ENCODE measurements around the gene ADAMTSL2.

Gene ADAMTSL2

DNA sequence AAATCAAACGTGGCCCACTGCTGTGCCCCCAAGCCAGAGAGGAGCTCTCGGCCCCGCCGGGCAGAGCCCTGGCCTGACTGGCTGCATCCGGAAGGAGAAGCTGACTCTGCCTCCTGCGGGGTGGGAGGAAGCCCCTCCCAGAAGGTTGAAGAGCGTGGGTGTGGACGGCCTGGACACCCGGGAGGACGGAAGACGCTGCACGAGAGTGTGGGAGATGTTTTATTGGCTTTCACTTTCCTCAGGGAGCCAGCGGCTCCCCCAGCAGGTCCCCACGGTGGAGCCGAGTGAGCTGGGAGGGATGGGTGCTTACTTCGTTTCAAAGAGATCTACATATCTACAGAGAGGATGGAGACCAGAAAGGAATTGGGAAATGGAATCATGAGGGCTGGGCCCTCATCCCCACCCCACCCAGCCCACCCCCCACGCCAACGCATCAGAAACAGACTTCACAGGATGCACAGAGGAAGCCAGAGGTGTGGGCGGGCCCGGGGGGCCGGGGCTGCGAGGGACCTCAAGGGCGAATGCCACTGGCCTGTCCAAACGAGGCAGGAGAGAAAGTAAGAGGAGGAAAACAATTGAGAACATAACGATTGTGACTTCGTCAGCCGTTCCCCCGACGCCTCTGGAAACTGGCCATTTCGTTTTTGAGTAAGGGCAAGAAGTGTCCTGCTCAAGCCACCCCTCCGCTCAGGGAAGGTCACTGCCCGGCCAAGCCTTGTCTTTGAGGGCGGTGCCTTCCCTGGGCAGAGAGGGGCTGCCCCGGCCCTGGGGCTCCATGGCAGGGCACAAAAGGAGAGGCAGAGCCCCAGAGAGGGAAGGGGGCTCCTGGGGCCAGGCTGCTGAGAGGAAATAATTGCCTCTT lies 42.6 kb downstream of the ADAMTSL2 start:
- no peak for DNase-seq

DNA sequence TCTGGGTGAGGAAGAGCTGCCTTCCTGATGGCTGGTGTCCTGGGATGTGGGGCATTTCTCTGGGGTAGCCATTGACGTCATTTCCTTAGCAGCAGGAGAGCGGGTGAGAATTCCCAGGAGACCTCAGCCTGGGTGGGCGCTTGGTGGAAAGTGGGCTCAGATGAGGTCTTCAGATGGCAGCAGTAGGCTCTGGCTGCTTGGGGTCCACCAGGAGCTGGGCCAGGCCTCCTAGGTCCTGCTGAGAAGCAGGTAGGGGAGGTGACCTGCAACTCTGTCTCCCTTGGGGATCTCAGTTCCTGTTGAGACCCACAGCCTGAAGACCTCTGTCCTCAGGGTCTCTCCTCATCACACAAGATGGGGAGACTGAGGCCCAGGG lies 43.2 kb downstream of the ADAMTSL2 start:
- DNase-seq = no peak

DNA sequence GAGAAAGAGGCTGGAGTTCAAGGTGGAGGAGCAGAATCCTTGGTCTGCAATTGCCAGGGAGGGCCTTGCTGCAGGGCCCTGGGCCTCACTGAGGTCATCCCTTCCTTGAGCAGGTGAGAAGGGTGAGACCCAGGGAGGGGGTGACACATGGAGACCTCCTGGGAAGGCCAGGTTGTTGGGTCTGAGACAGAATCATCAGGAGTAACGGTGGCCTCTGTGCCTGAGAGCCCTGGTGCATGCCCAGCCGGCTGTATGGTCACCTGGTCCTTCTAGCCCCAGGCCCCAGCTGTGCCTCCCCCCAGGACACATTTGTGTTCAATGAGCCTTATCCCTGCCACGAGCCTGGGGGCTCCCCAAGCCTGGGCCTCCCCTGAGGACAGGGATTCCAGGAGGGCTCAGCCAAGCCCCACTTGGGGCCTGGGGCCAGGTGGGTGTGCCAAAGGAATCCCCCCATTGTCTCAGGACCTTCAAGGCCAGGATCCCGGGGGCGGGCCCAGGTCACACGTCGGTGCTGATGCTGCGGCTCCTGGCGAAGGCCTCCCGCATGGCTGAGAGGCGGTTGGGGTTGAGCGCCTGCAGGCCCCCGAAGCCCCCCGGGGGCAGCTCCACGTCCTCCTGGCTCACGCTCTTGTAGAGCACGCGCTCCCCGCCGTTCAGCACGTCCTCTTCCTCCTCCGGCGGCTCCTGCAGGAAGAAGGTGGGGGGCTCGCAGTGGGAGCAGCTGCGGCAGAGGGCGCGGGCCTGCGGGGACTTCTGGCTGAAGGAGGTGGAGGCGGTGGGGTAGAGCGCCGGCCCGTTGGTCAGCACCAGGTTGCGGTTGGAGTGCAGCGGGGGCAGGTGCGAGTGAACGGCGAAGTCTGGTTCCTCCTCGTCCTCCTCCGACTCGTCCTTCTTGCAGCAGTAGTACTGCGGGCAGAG lies 44.3 kb downstream of the ADAMTSL2 start:
- DNase-seq = no peak

DNA sequence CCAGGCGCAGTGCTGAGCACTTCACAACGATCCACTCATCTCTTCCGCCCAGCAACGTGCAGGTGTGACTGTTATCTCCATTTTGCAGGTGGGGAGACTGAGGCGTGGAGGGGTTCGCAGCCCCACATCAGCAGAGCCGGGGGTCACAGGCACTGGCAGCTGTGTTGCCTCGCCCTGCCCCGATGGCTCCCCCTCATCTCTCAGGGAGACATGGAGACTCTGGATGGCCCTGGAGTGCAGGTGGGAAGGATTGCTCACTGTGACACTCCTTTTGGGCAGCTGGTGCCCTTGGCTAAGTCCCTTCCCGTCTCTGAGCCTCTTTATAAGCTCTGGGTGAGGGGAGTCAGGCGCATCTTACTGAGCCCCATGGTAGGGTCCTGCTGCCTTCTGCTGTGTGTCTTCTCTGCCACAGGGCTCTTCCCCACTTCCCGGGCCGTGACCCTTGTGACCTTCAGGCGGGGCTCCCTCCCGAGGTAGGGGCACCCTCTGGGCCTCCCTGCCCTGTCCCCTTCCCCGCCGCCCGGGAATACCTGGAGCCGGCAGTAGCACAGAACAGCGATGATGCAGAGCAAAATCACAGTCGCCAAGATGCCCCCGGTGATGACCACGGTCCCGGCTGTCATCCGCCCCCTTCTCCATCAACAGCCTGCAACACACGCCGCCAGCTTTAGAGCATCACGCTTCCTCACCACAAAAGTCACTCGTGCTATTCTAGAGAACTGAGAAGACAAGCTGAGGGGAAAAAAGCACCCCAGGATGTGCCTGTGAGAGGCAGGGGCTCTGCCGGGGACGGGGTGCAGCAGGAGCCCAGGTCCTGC lies 45.3 kb downstream of the ADAMTSL2 start:
- no peak for DNase-seq

DNA sequence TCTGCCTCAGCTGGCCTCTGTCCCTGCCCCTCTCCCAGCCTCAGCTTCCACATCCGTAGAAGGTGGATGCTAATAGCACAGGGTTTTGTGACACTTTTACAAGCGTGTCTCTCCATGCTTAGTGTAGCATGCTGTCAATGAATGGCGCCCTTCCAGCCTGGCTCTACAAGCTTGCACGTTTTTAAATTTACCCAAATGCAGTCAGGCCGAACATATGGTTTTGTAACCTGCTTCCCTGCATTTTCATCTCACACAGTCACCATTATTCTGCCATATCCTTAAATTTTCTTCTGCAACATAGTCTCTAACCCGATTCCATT lies 45.9 kb downstream of the ADAMTSL2 start:
- no peak for DNase-seq

DNA sequence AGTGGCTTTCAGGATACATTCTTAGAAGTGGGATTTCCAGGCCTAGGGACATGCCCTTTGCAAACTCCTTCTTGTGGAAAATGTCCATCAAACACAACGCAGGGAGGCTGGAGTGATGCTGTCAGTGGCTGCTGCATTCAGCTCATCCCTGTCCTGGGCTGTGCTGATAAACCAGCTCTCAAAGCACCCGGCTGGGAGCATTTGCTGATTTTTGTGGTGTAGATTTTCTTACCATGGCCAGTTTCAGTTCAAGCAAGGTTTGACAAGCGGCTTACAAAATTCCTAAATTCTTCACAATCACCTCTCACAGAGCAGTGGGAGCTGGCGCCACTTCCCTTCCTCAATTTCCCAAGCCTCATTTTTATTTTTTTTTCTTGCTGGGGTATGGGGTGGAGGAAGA lies 46.5 kb downstream of the ADAMTSL2 start:
- no peak for DNase-seq

DNA sequence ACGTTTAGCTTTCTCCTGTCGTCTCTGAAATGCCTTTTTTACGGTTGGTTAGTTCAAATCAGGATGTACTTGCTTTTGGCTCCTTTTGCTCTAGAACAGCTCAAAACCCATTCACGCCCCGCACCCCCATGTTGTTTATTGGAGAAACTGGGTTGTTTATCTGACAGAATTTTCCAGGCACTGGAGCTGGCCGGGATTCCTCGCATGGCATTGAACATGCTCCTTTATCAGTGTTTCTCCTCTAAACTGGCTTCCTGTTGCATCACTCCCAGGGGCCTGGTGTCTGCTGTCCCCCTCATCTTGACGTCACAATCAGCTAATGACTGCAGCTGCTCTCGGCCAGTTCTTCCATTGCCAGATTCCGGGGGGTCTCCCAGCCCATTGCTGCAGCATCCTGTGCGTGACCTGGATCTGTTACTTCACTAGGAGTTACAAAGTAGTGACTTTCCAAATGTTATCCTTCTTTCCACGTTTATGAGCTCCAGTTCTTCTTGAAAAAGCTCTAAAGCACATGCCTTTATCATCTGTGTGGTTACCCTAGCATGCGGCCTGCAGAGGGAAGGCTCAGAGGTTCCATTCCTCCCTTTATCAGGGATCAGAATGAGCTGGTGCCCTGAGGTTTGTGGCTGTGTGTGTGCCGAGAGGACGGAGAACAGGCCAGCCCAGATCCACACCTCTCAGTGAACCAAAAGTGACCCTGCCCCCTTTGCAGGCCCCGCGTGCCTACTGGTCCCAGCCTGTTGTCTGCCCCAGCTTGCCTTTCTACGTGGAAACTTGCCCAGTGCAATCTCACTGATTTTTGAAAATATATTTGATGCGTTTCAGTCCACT lies 47.2 kb downstream of the ADAMTSL2 start:
- DNase-seq = no peak

DNA sequence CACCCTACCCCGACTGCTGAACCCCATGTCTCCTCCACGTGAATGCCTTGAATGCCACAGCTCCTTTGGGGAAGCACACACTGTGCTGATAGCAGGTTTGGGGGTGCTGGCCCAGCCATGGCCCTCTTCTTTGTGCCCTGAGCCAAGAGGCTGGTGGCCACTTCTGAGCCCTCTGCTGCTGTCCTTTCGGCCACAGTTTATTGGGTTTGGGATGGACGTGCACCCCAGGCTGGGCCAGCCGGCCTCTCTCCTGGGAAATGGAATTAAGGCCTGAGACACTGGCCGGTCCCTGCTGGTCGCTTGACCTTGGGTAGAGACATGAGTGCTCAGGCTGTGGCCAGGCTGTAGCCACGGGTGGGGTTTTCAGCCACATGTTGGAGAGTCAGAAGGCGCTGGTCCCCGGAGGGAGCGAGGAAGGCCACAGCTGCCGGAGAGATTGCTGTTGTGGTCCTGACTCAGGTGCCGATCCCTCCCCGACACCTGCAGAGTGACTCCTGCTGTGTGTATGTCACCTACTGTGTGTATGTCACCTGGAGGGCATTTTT lies 48.1 kb downstream of the ADAMTSL2 start:
- no peak for DNase-seq

DNA sequence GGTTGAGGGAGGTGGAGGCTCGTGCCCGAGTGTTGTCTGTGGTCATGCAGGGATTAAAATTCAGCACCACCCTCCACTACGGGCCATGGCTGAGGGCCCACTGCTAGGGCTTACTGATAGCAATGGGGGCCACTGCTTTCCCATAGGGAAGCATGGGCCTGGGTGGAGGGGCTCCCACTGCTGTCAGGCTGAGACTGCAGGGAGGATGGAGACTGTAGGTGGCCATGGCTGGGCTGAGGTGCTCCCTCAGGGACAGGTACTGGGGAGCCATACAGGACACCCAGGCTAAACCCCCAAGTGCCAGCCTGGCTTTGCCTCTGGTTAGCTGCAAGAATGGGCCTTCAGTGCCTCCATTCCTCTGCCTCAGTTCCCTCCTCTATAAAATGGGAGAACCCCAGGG lies 48.6 kb downstream of the ADAMTSL2 start:
- no peak for DNase-seq

DNA sequence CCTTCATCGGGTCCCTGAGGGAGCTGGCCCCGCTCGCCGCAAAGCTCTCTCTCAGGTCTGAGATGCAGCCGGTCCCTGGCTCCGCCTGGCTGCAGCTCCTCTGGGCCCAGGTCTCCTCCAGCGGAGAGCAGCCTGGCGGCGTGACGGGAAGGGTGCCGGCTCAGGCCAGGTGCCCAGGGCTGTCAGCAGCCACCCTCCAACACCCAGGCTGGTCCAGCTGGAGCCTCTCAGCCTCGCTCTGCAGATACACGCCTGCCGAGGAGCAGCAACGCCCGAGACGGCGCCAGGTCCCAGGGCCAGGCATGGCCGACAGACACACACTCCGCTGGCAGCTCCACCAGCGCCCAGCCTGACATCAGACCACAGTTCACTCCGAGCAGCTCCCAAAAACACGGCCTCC lies 49.1 kb downstream of the ADAMTSL2 start:
- no peak for DNase-seq

DNA sequence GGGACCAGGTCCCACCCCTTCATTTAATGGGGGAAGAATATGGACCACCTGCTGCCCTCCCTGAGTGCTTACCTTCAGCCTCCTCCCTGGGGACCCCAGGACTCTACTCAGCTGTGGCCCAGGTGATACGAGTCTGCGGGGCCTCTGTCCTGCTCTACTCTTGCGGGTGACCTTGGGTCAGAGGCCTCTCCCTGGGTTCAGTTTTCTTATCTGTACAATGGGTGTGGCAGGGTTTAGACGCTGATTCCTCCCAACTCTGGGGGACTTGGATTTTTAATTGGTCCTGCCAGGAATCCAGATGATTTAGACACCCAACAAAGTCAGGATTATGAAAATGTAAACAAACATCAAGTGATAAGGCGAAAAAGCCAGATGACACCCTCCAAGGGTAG lies 49.7 kb downstream of the ADAMTSL2 start:
- no peak for DNase-seq

DNA sequence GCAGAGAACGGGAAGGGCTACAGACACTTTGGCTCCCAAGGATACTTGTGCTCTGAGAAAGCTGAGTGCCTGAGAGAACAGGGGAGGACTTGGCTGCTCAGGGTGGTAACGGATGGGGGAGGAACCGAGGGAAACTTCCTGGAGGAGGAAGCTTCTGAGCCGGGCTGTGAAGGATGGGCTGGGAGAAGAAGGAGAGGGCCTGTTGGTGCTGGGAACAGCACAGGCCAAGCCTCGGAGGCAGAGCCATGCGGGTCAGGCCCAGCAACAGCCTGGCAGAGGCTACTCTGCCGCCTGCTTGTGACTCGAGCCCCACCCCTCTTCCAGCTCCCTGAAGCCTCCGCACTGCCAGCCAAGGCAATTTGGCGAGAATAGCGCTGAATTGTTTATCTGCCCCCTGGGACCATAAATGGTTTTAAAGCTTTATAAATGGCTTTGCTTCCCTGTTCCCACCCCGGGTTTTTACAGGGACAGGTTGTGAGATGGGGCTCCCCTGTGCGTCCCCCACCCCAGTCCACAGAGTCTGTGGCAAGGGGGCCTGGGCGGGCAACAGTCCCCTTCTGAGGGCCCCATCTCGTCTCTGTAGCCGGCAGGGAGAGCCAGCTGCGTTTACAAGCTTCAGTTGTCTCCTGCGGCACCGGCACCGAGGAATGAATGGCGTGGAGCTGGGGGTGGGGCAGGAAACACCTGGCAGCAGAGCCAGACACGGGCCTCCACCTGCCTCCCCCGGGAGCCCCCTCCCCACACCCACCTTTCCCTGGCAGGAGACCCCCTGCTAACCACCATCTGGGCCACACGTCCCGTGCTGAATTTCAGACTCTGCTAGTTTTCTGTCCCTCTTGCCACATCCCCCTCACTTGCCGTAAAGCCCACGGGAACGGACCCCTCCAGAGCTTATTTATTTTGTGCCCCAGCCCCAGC lies 50.3 kb downstream of the ADAMTSL2 start:
- peak; percentile 86 for DNase-seq

DNA sequence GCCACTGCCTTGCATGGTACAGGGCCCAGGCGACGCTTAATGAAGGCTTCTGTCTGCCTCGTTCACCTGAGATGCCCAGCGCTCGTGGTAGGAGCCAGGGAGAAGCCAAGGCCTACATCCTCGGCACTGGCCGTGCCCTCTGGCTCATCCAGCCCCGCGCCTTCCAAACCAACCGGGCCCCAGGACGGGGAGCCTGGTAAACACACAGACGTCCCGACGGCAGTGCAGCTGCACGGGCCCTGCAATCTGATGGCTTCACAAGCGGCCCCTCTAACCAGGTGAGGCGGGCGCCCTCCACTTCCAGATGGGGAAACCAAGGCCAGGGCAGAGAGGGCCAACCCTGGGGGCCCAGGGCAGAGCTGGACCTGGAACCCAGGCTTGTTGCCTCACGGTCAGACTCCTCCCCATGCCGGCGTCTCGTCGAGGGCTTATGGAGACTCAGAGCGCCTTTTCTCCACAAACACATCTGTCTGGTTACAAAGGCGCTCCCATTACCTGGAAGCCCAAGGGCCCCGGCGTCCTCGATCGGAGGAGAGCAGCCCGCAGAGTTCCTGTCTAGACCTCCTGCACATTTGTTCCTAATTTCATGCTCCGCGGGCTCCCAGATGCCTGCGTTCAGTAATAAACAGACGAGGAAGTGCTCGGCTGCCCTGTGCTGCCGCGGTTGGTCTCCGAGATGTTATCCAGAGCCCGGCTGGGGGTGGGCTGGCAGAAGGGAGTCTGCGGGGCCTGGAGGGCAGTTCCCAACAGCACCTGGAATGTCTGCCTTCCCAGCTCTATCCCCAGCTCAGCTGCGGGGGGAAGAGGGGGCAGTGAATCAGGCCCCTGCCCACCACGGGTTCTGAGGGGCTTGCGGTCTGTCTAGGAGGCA lies 51.2 kb downstream of the ADAMTSL2 start:
- DNase-seq = no peak

DNA sequence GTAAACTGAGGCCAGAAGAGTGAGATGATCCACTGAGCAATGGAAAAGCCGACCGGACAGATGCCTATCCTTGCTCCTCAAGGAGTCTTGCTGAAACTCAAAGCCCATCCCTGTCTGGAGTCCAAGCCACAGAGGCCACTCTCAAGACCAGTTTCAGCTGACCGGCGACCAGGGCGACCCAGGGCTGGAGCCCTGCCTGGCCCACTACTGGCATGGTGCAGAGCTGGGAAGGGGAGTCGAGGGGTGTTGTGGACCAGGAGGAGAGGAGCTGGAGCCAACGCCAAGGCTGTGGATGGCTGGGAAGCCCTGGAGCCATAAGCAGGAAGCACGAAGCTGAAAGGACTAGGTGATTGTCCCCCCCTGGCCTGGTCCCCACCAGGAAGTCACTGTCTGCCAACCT lies 52.5 kb downstream of the ADAMTSL2 start:
- DNase-seq = no peak

DNA sequence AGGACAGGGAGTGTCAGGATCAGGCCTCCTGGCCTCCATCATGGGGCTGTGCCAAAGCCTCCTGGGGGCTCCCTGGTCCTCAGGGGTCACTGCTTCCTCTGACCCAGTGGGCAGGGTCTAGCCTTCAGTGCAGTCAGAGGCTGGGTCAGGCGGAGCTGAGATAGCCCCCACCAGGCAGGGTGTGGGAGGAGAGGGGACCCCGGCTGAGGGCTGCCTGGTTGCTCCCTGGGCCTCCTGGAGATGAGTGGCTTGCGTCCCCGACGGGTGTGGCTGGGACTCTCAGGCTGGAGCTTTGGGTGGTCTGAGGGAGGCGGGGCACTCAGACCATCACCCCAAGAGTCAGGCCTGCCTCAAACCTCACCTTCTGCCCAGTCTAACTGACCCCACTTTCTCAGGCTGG lies 53.0 kb downstream of the ADAMTSL2 start:
- no peak for DNase-seq

DNA sequence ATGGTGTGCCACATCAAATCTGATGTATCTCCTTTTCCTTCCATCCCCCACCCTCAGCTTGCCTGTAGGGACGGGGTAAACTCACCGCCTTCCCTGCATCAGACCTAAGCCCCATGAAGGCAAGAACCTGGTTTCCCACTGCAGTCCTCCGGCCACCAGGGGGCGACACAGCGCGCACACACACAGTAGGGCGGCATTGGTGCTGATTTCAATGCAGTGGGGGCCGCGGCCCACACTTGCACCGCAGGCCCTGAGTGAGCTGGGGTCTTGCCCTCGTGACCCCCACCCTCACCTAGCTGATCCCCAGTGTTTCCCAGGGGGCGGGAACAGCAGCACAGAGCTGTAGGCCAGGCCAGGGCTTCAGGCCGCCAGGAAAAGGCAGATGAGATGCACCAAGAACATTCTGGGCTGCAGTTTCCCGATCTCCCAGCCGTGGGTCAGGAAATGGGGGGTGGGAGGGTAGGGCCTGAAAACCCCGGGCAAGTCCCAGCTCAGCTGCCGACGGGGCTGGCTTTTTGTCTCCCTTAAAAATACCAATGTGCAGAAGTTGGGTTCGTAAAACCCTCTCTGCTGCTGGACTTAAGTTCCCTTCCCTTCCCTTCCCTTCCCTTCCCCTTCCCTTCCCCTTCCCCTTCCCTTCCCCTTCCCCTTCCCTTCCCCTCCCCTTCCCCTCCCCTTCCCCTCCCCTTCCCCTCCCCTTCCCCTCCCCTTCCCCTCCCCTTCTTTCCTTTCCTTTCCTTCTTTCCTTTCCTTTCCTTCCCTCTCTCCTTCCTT lies 55.1 kb downstream of the ADAMTSL2 start:
- DNase-seq = no peak

DNA sequence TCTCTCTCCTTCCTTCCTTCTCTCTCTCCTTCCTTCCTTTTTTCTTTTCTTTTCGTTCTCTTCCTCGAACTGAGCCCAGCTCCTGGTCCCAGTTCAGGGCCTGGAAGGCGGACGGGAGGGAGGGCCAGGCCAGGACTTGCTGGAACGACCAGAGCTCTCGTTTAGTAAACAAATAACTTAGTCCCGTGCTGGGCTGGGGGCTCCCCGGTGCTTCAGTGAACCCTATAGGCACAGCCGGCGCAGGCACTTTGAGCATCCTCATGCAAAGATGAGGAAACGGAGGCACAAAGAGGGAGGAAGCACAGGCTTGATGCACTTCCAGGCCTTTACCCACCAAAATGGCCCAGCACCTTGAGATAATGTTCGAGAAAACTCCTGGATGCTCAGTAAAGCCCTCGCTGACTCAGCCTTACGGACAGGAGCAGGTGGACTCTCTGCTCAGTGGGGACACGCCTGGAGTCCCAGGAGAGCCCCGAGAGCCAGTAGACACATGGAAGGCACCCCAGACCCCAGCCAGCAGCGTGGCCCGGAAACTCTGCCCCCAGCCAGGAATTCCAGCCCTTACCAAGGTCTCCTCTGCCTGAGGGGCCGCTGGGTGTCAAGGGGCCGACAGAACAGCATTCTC lies 55.8 kb downstream of the ADAMTSL2 start:
- no peak for DNase-seq

DNA sequence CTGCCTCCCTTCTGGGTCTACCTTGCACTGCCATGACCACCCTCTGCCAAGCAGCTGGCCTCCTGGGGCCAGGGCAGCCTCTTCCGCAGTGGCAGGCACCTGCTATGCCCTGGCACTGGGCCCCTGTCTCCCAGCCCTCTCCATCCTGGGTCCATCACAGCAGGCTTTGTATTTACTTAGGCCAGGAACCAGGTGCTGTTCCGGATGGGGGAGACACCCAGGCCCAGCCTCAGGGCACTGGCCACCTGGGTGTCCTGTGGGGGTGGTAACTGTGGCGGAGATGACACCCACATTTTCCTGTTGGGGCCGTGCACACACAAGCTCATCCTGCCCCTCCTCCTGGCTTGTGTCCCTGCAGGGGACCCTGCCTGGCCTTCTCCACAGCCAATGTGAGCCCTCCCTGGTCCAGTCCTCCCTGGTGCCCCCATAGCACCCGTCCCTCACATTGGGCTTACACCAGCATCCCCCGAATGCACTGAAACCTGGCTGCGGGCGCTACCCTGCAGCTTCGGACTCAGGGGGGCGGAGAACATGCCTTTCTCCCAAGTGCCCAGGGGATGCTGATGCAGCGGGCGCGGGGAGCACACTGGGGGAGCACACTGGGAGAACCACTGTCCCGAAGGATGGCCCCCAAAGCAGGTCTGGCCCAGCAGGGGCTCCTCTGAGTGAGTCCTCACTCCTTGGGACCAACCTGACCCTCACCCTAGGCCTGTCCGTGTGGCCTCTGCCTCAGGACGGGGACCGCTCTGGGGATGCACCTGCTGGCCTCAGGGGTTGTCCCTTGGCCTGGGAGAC lies 56.8 kb downstream of the ADAMTSL2 start:
- no peak for DNase-seq
